Activated T-cell treated with anti-CD3 and anti-CD28 coated beads, Interleukin-2, amount 50 U/mL, for 1 hour (primary cell): ENCODE results near the gene LVRN.

Source experiments
- DNase-seq: peaks from one replicate; pipeline ENCODE4 v3.0.0-alpha.2; 2020

Gene LVRN

GRCh38 chr5:116032094-116032517, 69.8 kb downstream of the LVRN start, which contains the start of gene ARL14EPL:
ARL14EPL (plus strand) TSS chr5:116032472; CDS start chr5:116051466, 18,994 bp downstream.
- no peak for DNase-seq

- no peak for DNase-seq
Measured at GRCh38 chr5:116032991-116033390, 70.7 kb downstream of the LVRN start.

GRCh38 chr5:116035123-116035522, 72.8 kb downstream of the LVRN start:
- DNase-seq, result no peak

GRCh38 chr5:116037236-116037822, 75.1 kb downstream of the LVRN start:
- DNase-seq, result no peak

- no peak for DNase-seq
Measured at GRCh38 chr5:116038817-116039216, 76.5 kb downstream of the LVRN start.

GRCh38 chr5:116042375-116042774, 80.1 kb downstream of the LVRN start:
- no peak for DNase-seq

GRCh38 chr5:116044073-116044472, 81.8 kb downstream of the LVRN start:
- no peak for DNase-seq

- DNase-seq, result no peak
Measured at GRCh38 chr5:116045821-116046220, 83.5 kb downstream of the LVRN start.

- no peak for DNase-seq
Measured at GRCh38 chr5:116046261-116046660, 84.0 kb downstream of the LVRN start.

- DNase-seq, result no peak
Measured at GRCh38 chr5:116046823-116047222, 84.5 kb downstream of the LVRN start.

GRCh38 chr5:116058346-116058936, 96.2 kb downstream of the LVRN start:
- DNase-seq, result no peak

GRCh38 chr5:116062352-116062751, 100.1 kb downstream of the LVRN start:
- no peak for DNase-seq

GRCh38 chr5:116063950-116064349, 101.7 kb downstream of the LVRN start:
- DNase-seq, result no peak

GRCh38 chr5:116068028-116068632, 105.9 kb downstream of the LVRN start:
- no peak for DNase-seq

- DNase-seq, result no peak
Measured at GRCh38 chr5:116071211-116071610, 108.9 kb downstream of the LVRN start.

- DNase-seq, result no peak
Measured at GRCh38 chr5:116075191-116075831, 113.0 kb downstream of the LVRN start.

- no peak for DNase-seq
Measured at GRCh38 chr5:116076496-116076895, 114.2 kb downstream of the LVRN start.
